GM19395 (cell line): ENCODE results near the gene CASP5.
A peak's percentile ranks its signal among the peaks of the same experiment; 100 is the strongest.
"Not testable (repeated sequence)": the region's sequence is repeated elsewhere in the genome, so short reads cannot be mapped to it uniquely, and the experiment has no call there.

Experiments used
- ATAC-seq: cut with Tn5 transposase; IDR thresholded peaks from one replicate; pipeline ENCODE4 v1.9.1; 2021; ENCODE audit warnings: mild to moderate bottlenecking, moderate library complexity; ENCODE audit not compliant: unreplicated experiment

Gene CASP5

DNA sequence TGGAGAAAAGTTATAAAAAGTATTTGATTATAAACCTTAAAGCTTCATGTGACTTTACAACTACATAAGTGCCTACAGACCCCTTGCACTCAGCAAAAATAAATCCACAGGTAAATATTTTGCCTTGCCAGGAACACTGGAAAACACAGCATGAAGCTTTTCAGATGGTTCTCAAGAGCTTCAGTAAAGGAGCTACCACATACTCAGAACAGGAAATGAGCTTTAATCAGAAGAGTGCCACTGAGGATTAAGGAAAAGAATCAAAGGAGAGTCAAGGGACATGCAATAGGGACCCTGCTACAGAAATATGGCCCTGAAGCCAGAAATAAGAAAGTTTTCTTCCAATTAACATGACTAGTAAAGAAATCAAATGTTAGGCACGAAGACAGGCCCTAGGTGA, 10.8 kb upstream of the CASP5 start:
- ATAC-seq = no peak

- no peak for ATAC-seq
These were observed 10.4 kb upstream of the CASP5 start for GRCh38 chr11:105033343-105033742.

- ATAC-seq = no peak
These were observed 9.5 kb upstream of the CASP5 start for GRCh38 chr11:105032495-105032894.

DNA sequence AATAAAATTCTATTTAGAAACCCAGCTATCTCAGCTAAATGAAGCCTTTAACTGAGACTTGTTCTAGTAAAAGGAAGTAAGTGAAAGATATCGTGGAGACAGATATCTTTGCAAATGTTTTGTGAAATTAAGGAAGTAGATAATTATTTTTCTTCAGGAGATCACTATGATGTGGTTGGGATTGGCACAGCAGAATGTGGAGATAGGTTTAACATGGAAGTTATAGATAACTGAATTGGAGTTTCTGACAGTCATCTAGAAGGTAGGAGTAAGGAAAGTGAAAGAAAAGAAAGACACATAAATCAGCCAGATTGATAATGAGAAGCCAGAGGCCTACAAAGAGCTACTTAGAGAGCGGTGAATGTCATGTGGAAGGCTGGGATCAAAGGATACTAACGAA, 4.7 kb upstream of the CASP5 start:
- no peak for ATAC-seq

DNA sequence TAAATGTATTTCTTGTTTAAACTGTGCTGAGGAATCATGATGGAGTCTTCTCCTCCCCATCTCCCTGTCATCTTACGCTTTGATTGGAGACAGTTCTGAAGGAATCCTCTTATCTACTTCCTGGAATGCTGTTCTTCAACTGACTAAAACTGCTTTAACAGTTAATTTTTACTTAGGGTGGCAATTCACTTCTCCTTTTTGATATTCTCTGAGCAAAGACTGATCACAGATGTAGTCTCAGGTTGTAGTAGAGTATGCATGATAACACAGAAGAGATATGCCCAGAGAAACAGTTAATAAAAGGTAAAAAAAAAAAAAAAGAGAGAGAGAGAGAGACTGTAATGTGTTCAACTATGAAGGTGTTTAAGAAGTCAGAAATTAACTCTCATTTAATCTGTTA, 1.4 kb upstream of the CASP5 start:
- ATAC-seq = no peak

GRCh38 chr11:105022527-105022926, 441 bp downstream of the CASP5 start:
- no peak for ATAC-seq

GRCh38 chr11:105007463-105007862, 15.5 kb downstream of the CASP5 start:
- no peak for ATAC-seq

- ATAC-seq = no peak
These were observed 17.5 kb downstream of the CASP5 start for GRCh38 chr11:105005451-105005845.

- no peak for ATAC-seq
These were observed 18.9 kb downstream of the CASP5 start for GRCh38 chr11:105004021-105004420.

GRCh38 chr11:105003151-105003550, 19.8 kb downstream of the CASP5 start:
- ATAC-seq = no peak

- ATAC-seq = peak; percentile 88
These were observed 22.2 kb downstream of the CASP5 start for GRCh38 chr11:105000797-105001196.

GRCh38 chr11:105000167-105000566, 22.8 kb downstream of the CASP5 start:
- no peak for ATAC-seq

DNA sequence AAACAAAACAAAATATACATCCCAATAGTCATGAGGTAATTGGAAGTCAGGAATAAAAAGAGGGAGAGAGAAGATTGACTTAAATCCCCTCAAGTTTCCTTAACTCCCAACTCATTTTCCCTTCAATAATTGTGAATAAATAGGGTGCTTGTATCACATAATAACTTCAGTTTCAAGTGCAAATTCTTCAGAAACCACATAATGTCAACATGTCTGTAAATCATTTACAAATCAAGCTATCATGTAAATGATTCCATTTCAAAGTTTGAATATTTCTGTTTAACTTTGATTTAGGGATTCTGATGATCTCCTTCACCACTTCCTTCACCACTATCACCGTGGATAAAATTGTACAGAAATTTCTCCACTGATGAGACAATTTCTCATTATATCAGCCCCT, 23.2 kb downstream of the CASP5 start:
- ATAC-seq = no peak

GRCh38 chr11:104997288-104997687, 25.7 kb downstream of the CASP5 start:
- ATAC-seq = no peak

GRCh38 chr11:104995001-104995408, 28.0 kb downstream of the CASP5 start:
- no peak for ATAC-seq

- no peak for ATAC-seq
These were observed 30.2 kb downstream of the CASP5 start for GRCh38 chr11:104992781-104993180.

- no peak for ATAC-seq
These were observed 31.0 kb downstream of the CASP5 start for GRCh38 chr11:104991994-104992393.

GRCh38 chr11:104984808-104985207, 38.2 kb downstream of the CASP5 start:
- ATAC-seq = no peak

- ATAC-seq = no peak
These were observed 43.1 kb downstream of the CASP5 start for GRCh38 chr11:104979839-104980238.

GRCh38 chr11:104973616-104974015, 49.4 kb downstream of the CASP5 start:
- ATAC-seq = no peak

DNA sequence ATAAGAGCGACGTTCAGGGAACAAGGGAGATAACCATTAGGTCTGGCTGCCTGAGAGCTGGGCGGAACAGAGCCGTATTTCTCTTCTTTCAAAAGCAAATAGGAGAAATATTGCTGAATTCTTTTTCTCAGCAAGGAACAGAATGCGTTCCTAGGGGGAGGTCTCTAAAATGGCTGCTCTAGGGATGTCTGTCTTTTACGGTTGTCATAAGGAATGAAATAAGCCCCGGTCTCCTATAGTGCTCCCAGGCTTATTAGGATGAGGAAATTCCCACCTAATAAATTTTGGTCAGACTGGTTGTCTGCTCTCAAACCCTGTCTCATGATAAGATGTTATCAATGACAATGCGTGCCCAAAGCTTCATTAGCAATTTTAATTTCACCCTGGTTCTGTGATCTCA, 50.0 kb downstream of the CASP5 start:
- not testable (repeated sequence) for ATAC-seq

DNA sequence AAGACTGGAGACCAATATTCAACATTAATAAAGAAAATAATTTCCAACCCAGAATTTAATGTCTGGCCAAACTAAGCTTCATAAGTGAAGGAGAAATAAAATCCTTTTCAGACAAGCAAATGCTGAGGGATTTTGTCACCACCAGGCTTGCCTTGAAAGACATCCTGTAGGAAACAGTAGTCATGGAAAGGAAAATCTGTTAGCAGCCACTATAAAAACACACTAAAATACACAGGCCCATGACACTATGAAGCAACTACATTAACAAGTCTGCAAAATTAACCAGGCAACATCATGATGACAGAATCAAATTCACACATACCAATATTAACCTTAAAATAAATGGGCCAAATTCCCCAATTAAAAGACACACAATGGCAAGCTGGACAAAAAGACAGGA, 52.2 kb downstream of the CASP5 start:
- no peak for ATAC-seq

DNA sequence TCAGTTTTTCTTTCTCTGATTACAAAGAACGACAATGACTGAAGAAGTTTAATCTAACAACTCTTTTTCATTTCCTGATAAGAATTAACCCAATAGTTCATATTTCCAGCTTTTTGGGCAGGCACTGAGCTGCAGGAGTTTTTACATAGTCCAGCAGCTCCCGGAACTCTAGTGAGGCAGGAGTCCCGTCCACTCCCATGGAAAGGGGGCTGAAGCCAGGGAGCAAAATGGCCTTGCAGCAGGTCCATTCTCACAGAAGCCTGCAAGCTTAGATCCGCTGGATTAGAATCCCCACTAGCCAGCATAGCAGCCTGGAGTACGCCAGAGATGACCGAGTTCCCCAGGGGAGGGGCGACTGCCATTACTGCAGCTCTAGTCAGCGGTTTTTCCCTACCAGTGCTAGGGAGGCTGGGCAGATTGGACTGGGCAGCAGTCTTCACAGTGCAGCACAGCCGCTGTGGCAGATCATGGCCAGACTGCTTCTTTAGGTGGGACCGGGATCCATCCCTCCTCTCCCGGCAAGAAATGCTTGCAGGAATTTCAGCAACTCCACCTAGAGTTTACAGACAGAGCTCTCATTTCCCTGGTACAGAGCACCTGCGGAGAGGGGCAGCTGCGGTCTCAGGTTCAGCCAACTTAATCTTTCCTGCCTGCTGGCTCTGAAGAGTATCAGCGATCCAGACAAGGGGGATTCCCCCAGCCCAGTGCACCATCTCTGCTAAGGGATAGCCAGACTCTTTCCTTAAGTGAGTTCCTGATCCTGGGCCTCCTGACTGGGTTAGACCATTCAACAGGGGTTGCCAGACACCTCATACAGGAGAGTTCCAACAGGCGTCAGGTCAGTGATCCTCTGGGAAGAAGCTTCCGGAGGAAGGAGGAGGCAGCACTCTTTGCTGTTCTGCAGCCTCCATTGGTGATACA, 53.9 kb downstream of the CASP5 start:
- ATAC-seq = peak; percentile 12
